NCI-H446 (cell line): ENCODE measurements around the gene KIF4A.
"Not testable (repeated sequence)": the region's sequence is repeated elsewhere in the genome, so short reads cannot be mapped to it uniquely, and the experiment has no call there.

Experiments used
- DNase-seq, 2 experiments: peaks; one replicate each; lab custom pipeline; 2025; lab: John Stamatoyannopoulos, UW

Gene KIF4A, protein sequence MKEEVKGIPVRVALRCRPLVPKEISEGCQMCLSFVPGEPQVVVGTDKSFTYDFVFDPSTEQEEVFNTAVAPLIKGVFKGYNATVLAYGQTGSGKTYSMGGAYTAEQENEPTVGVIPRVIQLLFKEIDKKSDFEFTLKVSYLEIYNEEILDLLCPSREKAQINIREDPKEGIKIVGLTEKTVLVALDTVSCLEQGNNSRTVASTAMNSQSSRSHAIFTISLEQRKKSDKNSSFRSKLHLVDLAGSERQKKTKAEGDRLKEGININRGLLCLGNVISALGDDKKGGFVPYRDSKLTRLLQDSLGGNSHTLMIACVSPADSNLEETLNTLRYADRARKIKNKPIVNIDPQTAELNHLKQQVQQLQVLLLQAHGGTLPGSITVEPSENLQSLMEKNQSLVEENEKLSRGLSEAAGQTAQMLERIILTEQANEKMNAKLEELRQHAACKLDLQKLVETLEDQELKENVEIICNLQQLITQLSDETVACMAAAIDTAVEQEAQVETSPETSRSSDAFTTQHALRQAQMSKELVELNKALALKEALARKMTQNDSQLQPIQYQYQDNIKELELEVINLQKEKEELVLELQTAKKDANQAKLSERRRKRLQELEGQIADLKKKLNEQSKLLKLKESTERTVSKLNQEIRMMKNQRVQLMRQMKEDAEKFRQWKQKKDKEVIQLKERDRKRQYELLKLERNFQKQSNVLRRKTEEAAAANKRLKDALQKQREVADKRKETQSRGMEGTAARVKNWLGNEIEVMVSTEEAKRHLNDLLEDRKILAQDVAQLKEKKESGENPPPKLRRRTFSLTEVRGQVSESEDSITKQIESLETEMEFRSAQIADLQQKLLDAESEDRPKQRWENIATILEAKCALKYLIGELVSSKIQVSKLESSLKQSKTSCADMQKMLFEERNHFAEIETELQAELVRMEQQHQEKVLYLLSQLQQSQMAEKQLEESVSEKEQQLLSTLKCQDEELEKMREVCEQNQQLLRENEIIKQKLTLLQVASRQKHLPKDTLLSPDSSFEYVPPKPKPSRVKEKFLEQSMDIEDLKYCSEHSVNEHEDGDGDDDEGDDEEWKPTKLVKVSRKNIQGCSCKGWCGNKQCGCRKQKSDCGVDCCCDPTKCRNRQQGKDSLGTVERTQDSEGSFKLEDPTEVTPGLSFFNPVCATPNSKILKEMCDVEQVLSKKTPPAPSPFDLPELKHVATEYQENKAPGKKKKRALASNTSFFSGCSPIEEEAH

DNA sequence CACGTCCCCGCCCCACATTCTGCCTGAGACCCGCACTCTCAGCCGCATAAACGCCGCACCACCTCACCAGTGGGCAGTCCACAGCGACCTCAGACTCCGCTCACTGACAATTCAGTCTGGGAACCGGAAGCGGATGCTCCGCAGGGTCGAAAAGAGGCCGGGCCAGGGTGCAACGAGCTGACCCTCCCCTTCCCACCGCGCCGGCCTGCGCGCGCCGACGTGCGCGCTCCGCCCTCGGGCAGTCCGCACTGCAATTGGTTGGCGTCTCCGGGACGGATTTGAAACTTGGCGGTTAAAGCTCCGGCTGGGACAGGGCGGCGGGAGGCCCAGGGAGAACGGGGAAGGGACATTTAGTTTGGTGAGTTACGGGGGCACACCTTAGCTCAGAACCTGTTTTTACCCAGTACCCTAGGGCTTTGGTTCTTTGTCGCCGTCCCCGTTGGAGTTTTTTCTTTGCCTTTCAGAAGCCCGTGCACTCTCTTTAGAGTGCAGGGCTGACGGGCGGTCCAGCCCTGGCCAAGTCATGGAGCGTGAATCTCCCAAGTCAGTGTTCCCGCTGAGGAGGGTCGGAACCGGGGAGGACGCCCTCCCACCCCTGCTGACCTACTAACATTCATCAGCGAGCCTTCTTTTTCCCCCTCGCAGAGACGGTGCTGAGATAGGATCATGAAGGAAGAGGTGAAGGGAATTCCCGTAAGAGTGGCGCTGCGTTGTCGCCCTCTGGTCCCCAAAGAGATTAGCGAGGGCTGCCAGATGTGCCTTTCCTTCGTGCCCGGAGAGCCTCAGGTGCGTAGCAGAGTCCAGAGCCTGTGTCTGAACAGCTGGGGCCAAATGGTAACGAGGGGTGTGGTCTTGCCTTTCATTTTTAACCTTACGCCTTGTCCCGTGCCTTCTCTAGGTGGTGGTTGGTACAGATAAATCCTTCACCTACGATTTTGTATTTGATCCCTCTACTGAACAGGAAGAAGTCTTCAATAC is at the start of gene KIF4A, which contains the start of gene PDZD11:
TSS of gene KIF4A (plus strand) at position 312 of the 978 bp plus-strand sequence. CDS start at position 667, 355 bp downstream.
TSS of gene PDZD11 (minus strand) at position 135 of the 978 bp plus-strand sequence. CDS start 586 bp downstream, outside the sequence.
- DNase-seq = peak; percentile 16 to 87

DNA sequence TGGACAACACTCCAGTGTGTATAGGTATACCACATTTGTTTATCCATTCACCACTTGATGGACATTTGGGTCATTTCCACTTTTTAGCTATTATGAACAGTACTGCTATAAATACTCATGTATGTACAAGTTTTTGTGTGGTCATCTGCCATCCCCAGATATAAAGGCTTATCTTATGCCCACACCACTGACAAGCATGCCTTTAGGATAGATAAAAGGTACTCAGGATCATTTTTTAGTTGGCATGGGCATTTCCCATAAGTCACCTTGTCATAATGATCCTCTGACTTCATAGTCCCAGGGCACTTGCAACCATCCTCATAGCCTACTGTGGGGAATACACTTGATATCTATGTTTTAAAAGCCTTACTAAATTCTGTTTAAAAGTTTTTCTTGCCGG is 49.2 kb upstream of the KIF4A start:
- no peak for DNase-seq

DNA sequence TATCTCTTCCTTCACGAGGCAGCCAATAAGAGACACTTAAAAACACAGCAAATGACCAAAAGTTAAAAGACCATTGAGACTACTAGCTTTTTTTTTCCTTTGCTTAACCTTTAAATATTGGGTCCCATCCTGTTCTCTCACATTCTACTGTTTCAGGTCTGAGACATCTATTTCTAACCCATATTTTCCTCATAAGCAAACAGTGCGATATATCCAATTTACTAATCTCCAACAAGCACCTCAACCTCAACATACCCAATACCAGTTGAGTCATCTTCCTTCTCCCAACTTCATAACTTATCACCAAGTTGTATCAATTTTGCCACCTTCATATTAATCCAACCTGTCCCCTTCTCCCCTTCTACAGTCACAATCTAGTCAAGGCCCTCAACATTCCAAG is 48.4 kb upstream of the KIF4A start:
- DNase-seq = no peak

DNA sequence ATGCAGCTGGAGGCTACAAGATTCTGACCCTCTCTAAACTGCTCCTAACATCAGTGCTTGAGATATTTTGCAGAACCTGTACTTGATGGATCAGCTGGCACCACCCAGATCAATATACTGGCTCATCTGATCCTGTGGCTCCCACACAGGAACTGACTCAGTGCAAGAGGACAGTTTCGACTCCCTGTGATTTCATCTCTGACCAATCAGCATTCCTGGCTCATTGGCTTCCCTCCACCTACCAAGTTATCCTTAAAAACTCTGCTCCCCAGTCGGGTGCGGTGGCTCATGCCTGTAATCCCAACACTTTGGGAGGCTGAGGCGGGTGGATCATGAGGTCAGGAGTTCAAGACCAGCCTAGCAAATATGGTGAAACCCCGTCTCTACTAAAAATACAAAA is 46.3 kb upstream of the KIF4A start:
- not testable (repeated sequence) for DNase-seq

DNA sequence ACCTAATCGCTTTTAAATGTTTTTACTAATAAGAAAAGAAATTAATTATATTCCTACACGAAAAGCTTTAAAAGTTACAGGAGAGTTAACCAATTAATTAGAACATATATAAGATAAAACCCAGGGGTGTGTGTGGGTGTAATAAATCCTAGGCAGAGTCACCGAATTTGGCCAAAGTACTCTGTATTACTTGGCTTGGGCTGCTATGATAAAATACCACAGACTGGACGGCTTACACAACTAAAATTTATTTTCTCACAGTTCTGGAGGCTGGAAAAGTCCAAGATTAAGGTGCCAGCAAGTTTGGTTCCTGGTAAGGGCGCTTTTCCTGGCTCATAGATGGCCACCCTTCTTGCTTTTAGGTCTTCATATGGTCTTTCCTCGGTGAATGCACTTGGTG is 45.0 kb upstream of the KIF4A start:
- no peak for DNase-seq

DNA sequence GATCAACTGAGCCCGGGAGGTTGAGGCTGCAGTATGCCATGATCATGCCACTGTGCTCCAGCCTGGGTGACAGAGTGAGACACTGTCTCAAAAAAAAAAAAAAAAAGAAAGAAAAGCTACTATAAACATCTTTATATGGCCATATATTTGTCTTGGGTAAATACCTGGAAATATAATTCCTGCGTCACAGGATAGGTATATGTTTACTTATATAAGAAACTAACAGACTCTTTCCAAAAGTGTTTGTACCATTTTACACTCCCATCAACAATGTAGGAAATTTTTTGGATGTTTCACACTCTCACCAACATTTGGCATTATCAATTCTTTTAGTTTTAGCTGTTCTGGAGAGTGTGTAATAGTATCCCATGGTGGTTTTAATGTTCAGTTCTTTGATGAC is 42.7 kb upstream of the KIF4A start:
- no peak for DNase-seq

DNA sequence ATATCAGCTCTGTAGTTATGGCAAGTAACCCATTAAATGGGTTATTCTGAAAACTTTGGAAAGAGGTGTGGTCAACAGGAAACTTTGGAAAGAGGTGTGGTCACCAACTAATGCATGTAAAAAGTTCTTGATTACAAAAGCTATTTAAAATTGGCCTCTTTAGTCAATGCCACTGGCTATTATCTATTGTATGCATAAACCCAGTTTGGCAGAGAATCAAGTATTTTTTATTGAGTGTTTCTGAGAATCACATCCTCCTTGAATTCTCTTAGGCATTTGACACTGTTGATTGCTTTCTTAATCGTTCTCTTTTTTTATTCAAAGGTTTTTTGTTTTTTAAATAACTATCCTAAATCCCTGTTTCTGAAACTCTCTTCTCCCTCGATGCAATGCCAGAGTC is 37.4 kb upstream of the KIF4A start:
- DNase-seq = no peak

DNA sequence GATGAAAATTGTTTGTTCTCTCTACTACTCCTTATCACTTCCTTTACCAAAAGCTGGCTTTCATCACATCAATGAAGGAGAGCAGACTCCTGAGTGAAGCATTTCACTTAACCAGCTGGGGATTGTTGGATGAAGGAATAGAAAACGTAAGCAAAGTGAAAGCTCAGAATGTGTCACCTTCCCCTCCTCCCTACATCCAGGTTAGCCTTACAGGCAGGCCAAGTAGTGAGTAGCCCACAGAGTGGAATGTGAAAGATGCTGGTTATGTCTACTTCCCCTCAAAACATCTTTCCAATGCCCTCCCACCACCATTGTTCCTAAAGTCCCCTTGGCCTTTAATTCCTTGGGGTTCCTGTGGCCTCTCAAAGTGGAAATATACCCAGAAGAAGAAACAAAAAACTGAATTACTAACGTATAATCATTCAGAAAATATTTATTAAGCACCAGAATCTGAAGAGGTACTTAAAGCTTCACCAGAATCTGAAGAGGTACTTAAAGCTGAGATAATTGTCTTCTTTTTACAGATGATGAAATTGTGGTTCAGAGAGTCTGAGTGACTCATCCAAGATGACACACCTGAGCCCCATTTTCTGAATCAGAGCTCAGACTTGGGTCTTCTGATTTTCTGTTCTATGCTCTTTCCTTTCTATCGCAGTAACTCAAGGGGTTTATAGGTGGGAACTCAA is 36.4 kb upstream of the KIF4A start:
- DNase-seq = no peak

DNA sequence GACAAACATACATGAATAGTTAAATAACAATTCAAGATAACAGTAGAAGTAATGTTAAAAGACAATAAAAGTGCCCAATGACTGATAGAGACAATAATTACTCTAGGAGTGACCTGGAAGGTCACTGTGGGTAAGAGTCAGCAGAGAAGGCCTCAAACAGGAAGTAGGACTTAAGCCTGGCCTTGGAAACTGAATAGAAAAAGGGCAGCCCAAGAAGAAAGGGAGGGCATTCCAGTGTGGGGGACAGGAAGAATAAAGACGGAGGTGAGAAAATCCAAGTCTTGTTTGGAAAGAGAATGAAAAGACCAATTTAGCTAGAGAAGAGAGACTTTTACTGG is 35.9 kb upstream of the KIF4A start:
- DNase-seq = no peak

DNA sequence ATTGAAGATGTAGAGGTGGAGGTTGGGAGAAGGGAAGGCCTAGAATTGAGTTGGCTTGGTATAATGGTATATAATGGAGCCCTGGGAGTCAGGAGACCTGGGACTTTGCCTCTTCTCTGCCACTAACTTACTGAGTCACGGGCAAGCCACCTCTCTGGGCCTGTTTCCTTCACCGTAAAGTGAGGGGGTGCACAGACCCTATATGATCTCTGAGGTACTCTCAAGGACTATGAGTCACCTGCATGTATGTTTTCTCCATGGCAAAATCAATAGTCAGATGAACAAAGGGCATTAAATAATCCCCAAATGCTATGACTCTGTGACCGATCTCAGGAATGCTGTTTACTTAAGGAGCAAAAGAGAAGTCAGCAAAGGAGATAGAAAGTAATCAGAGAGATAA is 35.0 kb upstream of the KIF4A start:
- DNase-seq = no peak

DNA sequence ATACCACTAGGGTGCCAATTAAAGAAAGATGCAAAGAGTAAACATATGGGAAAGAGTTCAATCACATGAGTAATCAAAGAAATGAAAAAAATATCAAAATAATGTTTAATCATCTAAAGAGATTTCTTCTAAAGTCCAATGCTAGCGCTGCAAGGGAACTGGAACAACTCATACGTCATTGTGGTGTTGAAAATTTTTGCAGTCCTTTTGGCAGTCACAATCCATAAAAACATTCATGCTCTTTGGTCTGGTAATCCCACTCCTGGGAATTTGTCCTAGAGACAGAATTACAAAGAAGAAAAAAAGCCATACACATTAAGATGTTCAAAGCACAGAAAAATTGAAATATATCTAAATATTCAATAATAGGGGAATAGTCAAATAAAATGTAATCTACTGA is 34.5 kb upstream of the KIF4A start:
- no peak for DNase-seq

DNA sequence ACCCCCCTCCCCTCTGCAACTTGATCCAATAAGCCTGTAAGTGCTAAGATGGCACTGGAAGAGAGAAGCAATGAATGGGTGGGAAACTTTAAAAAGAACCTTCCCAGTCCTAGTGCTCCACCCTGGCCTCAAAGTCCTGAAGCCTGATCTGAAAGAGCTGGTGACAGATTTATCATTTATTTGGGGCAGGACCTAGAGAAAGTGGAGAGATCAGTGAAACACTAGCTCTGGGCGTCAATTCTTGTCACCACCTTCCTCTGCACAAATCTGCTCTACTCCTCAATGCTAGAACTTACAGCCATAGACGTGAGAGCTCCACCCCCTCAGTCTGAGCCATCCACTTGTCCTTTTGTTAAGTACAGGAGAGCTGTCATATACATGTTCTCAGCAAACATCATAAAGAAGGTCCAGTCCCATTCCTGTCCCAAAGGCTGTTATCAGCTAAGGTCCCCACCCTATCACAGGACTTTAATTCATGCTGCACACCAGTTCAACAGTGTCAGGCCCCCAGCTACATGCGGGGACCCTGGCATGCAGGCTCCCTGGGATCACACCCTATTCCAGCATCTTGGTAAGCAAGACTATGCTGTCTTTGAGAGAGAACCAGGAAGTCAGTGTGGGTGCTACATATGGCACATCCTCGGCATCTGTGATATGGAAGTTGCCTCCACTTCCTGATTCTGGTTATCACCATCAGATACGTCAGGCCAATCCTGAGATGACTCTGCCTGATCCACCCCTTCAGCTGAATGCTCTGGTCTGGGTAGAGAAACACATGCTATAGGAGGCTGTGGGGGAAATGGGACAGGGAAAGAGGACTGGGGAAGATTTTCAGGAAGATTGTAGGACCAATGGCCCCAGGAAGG is 32.2 kb upstream of the KIF4A start:
- DNase-seq = no peak

DNA sequence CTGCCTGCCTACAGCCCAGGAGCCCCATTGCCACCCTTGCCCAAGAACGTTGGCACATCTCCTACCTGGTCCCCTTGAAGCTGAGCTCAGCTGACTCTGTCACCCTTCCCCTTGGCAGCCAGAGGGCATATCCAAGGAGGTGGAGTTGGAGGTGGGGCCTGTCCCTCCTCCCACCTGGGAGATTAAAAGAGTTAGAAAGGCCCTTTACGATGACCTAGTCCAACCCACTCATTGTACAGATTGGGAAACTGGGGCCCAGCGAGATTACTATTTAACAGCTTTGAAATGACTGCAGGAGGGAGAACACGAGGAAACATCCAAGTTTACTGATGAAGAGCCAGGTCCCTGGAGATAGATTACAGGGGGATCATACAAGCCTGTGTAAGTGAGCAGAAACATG is 29.8 kb upstream of the KIF4A start, which contains the start of gene P2RY4:
TSS of gene P2RY4 (minus strand) at position 101 of the 400 bp plus-strand sequence. CDS start 580 bp downstream, outside the sequence.
- DNase-seq = no peak

DNA sequence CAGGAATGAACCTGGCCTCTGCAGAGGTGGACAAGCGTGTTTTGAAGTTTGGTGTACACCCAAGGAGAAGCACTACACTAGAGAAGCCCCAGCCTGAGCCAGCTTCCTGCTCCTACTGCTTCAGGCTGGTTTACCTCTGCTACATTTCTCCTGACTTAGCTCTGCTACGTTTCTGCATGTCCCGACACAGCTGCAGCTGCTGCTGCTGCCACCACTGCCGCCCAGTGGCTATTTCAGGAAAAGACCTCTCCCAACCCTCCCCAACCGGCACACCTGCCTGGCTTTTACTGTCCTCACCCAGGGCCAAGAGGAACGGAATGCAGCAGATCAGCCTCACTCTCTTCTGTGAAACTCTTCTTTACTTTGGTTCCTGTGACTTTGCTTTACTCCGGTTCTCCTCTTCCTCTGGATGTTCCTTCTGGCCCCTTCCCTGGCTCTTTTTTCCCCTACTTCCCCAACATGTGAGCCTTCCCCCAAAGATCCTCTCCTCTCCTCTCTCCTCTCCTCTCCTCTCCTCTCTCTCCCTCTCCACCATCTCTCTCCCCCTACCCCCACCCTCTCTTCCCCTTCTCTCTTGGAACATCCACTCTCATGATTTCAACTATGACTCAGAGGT is 26.8 kb upstream of the KIF4A start:
- no peak for DNase-seq

DNA sequence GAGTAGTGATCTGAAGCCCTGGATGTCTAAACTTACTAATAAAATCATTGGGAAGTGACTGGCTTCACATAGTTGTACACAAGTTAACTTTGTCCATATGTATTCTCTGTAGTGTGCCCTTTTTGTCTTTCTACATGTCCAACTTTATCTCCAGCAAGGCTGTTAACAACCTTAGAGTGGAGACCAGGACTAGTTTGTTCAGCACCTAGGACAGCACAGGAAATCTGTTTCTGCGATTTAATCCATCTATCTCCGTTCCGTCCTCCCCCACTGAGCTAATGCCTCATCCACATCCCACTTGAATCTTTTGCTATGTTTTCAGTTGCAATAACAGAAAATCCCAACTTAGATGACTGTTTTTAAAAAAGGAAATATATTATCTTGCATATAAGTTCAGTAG is 25.1 kb upstream of the KIF4A start:
- DNase-seq = no peak

DNA sequence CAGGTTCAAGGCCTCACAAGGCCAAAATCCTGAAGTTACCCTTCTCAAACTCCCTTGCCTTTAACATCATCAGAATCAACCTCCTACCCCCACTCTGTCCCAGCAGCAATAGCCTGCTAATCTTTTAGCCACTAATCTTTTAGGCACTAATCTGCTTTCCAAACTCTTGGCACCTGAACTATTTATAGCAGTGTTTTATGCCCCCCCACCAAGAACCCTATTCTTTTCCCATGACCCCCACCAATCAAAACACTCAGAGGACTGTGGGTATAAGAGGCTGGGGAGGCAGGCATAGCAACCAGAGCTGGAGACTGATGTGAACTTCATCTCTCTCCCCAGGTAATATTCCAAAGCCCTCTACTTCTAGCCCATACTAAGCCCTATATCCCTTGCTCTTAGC is 21.9 kb upstream of the KIF4A start, which contains the start of gene ARR3:
TSS of gene ARR3 (plus strand) at position 301 of the 400 bp plus-strand sequence. CDS start 1,052 bp downstream, outside the sequence.
- no peak for DNase-seq

DNA sequence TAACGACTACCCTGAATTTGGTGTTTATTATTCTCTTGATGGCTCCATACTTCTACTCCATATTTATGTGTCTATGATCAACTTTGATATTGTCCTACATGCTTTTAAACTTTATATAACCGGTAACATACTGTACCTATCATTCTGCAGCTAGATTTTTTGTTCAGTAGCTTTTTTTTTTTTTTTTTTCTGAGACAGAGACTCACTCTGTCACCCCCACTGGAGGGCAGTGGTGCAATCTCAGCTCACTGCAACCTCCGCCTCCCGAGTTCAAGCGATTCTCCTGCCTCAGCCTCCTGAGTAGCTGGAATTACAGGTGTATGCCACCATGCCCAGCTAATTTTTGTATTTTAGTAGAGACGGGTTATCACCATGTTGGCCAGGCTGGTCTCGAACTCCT is 15.9 kb upstream of the KIF4A start:
- not testable (repeated sequence) for DNase-seq

DNA sequence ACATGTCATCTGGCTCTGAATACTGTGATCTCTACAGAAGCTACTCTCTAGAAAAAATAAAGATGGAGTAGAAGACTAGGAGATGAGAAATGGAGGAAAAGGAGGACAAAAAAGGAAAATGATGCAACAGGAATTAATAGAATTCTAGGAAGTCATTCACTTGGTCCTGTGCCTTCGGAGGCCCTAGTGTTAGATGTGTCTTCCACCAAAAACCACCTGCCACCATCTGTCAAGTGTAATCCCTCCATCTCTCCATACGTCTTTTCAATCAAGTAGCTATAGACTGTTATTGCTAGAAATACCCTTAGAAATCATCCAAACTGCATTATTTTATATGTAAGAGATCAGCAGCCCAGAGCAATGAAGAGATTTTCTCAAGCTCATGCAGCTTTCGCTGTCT is 10.8 kb upstream of the KIF4A start:
- no peak for DNase-seq

DNA sequence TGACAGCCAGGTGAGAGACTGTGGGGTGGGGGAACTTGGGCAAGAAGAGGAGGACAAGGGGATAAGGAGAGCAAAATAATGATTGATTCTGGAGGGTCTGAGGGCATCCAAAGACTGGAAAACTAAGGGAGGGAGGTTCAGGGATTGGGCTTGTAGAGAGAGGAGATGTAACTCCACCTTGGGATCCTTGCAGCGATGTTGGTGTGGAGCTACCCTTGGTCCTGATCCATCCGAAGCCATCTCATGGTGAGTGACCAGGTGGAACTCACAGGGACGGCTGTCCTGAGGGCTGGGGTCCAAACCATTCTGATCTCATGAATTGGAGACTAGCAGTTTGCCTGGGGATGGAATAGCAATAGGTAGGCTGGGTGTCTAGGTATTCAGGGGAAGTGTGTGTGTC is 9.3 kb upstream of the KIF4A start:
- DNase-seq = no peak
